ENCODE measurements around the gene DHFR.
A peak's percentile ranks its signal among the peaks of the same experiment; 100 is the strongest.
"Not testable (repeated sequence)": the region's sequence is repeated elsewhere in the genome, so short reads cannot be mapped to it uniquely, and the experiment has no call there.

The DHFR gene

DNA sequence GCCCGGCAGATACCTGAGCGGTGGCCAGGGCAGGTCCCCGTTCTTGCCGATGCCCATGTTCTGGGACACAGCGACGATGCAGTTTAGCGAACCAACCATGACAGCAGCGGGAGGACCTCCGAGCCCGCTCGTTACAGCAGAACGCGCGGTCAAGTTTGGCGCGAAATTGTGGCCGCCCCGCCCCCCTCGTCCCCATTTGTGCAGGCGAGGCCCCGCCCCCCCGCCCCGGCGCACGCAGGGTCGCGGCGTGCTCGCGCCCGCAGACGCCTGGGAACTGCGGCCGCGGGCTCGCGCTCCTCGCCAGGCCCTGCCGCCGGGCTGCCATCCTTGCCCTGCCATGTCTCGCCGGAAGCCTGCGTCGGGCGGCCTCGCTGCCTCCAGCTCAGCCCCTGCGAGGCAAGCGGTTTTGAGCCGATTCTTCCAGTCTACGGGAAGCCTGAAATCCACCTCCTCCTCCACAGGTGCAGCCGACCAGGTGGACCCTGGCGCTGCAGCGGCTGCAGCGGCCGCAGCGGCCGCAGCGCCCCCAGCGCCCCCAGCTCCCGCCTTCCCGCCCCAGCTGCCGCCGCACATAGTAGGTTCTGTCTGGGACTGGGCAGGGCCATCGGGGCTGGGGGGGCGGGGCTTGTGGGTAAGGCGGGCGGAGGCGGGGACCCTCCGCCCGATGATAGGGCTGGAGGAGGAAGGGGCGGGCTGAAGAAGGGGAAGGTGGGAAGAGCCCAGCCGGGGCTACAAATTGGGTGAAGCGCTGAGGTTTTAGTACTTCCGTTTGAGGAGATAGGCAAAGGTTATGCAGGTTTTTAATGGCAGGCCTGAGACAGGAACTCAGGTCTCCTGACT, at the start of gene DHFR, which contains the start of gene MSH3:
Gene DHFR, minus strand, starts transcription at position 593 of the 840 bp plus-strand sequence. Its CDS starts 494 bp downstream, at position 99.
Gene MSH3, plus strand, starts transcription at position 262 of the 840 bp plus-strand sequence. Its CDS starts 76 bp downstream, at position 338.
- DNase-seq (ENCODE audit: low read depth) = peak; percentile 81

DNA sequence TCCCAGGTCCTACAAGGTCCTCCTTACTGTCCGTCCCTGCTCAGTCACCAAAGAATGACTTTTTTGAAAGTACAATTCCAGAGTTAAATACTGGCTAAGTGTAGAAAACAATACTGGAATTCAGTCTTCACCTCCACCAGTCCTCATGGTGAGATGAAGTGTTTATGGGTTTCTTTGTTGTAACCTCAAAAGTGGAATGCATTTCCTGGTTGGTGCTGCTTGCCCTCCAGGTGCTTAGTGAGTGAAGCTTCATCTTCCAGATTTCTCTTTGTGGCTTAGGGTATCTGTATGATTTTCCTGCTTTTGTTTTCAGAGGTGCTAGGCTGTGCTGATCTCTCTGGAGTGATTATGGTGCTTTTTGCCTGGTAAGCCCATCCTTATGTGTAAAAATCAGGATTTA, 49.4 kb upstream of the DHFR start:
- no peak for DNase-seq (ENCODE audit: low read depth)

DNA sequence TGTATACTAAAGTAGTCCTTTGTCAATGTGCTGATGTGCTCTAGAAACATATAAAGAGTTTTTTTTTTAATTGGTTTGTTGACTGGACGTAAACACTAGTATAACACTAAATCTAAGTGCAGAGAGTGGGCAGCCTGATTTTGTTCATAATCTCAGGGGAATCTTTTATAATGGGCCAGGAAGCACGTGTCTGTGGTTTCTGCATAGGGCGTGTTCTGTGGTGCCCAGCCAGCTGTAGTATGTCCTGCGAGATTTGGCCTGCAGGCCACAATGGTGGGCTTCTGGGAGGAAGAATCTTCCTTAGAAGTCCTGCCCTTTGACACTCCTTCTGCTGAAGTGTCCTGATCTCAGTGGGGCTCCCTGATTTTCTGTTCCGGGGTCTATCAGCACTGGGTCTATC, 49.0 kb upstream of the DHFR start:
- DNase-seq (ENCODE audit: low read depth) = no peak

DNA sequence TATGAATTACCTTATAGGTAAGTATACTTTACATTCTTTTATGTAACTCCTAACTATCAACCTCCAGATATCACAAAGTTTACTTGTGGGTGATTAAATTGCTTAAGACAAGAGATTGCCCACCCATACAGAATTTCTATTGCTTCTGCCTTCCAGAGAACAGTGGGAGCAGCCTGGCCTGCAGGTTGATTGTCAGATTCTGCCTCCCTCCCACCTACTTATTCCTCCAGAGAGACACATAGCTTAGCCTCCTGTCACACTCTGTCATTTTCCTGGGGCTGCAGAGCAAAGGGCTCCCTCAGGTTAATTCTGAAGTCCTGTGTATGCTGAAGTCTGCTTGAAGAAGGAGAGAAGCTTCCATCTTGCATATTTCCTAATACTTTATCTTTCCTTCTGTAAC, 48.5 kb upstream of the DHFR start:
- no peak for DNase-seq (ENCODE audit: low read depth)

DNA sequence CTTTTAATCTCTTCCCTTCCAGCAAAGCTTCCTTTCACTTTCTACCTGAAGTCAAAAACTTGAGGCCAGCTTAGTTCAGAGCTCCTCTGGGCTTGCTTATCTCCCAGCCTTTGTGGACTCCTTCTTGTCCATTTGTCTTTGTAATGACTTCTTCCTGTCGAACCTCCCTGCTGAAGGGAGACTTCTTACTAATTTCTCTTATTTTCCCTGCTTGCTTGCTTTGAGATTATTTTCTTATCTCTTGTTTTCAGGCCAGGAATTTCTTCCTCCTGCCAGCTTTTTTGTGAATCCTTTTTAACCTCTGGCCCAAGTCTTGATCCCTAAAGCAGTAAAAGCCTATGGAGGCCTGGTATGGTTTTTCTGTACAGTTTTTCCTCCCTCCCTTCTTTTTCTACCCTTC, 46.8 kb upstream of the DHFR start:
- DNase-seq (ENCODE audit: low read depth) = no peak

DNA sequence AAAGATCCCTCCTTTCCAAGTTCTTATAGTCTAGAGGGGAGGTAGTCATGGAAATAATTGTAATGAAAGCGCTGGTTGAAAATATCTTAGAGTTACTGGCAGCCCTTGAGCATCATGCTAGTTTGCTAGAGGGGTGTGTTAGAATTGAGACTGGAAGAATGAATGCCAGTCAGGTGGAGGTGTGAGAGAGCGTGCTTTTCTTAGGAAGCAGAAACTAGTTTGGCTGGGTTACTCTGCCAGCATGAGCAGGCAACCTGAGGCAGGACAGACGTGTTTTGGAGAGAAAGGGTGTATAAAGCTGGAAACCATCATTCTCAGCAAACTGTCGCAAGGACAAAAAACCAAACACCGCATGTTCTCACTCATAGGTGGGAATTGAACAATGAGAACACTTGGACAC, 43.6 kb upstream of the DHFR start:
- no peak for DNase-seq (ENCODE audit: low read depth)

DNA sequence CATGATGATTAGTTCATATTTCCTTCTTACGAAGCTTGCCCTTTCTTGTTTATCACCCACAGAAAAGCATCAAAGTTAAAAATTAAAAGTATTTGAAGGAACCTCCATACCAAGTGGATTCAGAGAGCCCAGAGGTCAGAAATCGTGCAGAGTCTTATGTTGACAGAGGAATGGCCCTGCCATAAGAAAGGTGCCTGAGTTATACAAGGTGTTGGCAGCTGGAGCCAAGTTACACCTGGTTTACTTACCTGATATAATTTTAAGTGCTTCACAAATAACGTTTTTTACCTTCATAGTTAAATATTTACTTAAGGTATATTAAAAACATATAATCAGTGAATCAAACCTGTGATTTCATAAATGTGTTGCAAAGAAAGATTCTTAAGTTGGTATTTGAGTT, 42.3 kb upstream of the DHFR start:
- no peak for DNase-seq (ENCODE audit: low read depth)

DNA sequence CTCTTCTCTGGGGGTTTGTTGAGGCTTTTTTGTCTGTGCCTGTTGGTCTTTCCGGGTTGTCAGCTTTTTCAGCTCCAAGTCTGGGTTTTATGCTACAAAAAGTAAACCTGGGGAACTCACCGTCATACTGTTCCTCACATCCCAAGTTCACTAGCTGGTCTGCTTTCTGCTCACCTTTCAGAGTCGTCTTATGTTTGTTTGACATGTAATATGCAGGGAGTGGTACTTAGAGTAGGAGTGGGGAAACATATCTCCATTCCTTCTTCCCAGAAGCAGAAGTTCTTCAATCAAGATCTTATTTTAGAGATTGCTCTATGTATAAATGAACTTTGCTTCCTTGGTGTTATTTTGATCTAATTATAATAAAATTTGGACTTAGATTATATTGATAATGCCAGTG, 41.7 kb upstream of the DHFR start:
- no peak for DNase-seq (ENCODE audit: low read depth)

DNA sequence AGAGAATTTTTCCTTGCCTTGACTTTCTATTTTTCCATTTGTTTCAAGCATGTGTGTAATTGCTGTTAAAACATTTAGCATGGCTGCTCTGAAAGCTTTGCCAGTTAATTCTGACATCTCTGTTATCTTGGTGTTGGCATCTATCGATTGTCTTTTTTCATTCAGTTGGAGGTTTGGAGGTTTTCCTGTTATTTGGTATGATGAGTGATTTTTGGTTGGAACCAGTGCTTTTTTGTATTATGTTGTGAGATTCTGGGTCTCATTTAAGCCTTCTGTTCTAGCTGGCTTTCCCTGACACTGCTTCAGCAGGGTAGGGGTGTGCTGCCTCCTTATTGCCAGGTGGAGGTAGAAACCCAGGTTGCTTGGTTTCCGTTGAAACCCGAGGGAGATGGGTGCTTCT, 40.9 kb upstream of the DHFR start:
- DNase-seq (ENCODE audit: low read depth) = no peak

DNA sequence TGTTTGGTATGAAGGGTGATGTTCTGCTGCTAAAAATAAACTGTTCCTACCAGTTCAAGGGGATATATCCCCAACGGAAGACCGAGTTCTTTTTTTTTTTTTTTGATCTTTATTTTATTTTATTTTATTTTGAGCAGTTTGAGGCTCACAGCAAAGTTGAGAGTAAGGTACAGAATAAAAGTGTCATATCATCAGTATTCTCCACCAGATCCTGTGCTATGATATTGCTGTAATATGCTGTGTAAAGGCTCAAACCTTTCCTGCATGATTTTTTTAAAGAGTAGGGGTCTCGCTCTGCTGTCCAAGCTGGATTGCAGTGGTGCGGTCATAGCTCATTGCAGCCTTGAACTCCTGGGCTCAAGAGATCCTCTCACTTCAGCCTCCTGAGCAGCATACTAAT, 34.8 kb upstream of the DHFR start:
- DNase-seq (ENCODE audit: low read depth) = no peak

DNA sequence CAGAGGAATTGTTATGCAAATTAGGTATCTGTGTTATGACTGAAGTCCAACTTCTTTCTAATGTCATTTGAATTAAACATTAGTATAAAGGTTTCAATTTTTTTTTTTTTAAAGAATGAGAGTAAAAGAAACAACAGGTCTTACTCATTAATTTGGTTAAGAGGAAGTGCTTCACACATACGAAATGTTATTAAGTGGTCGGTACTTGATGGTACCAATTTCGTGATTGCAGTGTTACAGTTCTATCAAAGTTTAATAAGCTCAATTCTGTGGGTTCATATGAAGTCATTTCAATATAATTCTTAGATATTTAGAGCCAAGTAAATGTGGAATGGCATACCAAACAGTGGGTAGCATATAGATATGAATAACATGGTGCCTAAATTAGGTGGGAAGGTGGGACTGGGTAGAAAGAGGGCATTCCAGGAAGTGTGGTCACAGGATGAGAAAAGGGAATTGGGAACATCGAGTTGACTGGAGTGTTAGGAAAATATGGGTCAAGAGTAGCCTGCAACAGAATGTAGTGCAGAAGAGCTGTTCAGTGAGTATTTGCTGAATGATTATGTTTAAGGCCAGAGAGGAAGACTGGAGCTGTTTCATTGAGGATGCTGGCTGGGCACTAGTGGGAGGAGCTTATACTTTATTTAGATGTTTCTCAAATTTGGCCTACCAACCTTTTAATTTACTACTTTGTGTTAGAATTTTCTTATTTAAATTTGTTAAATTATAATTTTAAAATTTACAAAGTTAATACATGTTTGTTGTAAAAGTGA, 34.1 kb upstream of the DHFR start:
- no peak for DNase-seq (ENCODE audit: low read depth)

DNA sequence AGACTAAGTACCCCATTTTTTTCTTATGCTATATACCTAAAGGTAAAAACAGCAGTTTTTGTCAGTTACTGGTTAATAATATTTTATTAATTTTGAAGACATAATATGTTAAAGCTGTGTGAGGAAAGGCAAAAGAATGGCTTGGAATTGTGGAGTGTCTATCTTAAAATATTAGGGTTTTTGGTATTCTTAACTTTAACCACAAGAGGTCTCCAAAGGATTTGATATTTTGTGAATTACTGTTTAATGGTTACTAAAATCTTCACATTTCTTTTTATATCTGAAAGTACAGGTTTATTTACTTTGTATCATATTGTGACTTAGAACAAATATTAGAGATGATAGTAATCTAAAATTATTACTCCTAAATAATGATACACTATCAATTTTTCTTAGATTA, 32.0 kb upstream of the DHFR start:
- DNase-seq (ENCODE audit: low read depth) = no peak

DNA sequence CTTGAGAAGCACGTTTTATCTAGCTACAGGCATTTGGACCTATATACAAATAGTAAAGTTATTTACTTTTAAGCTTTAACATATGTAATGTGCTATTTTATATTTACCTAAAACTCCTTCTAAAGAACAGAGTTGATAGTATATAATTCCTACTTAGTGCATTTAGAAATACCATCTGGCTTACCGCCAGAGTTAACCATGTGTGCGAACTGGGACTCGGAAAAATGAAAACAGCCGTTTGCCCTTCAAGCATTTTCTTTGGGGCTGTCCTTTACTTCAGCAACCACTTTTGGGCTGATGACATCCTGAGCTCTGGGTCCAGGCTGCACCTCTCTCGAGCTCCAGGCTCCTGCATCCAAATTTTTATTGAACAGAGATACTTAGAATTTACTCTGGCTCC, 21.9 kb upstream of the DHFR start:
- DNase-seq (ENCODE audit: low read depth) = no peak

DNA sequence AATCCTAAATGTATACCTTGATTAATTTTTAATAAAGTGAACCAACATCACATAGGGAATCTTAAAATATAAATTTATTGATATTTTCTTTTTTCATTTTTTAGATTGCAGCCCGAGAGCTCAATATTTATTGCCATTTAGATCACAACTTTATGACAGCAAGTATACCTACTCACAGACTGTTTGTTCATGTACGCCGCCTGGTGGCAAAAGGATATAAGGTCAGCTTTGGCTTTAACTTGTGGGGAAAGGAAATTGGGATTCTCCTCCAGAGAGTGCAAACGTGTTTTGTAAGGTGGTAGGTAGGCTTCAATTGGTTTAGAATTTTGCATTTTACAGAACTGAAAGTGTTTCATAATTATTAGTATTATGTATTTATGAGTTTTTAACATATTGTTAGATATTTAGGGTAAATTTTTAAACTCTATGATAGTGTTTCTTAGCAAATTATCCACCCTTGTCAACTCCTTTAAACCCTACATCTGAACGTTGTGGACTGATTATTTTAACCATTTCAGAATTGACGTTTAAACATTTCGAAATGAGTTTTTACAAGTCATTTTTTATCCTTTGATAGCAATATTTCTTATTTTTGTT, 17.5 kb upstream of the DHFR start:
- peak; percentile 41 for DNase-seq (ENCODE audit: low read depth)

DNA sequence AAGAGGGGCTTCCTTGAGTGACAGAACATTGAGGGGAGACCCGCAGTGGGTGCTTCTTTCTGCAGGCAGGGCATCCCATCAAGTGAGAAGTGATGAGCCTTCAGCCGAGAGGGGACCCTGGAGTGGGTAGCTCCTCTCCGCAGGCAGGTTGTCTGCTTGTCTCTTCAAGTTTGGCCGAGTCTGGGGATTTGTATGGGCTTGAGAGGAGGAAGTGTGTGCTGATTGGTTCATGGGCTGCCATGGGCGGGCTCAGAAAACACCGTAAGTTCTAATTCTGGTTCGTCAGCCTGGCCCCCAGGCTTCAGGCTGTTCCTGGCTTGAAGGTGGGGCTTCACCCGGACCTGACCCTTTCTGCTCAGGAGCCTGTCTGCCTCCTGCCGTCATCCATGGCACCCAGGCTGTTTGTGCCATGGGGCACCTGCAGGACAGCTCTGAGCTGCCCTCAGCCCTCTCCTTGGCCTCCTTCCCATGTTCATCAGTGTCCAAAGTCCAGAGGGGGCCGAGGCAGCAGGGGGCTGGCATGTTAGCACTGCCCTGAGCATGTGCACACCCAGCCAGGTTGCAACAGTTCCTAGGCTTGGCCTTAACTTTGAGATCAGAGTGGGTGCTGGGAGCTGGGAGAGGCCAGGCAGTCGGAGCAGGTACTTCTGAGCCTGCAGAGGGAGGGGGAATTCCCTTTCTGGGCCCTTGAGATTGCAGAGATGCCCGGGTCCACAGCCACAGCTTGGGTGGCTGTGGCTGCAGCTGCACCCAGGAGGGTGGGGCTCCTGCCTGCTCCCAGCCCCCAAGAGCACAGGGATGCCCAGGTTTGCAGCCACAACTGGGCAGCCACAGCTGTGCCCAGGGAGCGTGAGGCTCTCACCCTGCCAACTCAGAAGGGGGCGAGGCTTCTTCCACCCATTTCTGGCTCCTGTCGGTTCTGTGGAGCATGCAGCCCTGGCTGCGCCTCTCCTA, 13.5 kb upstream of the DHFR start:
- no peak for DNase-seq (ENCODE audit: low read depth)

DNA sequence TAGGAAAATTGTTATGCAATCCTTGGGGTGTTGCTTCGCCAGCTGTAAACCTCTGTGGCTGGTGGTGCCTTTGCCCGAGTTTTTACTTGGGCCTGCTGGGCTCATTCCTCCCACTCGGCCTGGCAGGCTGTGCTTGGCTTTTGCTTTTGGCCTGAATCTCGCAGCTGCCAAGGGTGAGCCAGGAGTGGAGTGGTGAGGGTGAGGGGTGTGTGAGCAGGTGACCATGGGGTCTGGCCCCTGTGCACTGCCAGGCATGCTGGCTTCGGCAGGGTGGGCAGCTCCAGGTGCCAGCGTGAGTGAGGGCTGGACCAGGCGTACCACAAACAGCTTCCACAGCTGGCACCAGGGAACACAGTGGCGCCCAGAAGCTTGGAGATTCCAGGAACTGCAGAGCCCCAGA, 12.6 kb upstream of the DHFR start:
- DNase-seq (ENCODE audit: low read depth) = no peak

DNA sequence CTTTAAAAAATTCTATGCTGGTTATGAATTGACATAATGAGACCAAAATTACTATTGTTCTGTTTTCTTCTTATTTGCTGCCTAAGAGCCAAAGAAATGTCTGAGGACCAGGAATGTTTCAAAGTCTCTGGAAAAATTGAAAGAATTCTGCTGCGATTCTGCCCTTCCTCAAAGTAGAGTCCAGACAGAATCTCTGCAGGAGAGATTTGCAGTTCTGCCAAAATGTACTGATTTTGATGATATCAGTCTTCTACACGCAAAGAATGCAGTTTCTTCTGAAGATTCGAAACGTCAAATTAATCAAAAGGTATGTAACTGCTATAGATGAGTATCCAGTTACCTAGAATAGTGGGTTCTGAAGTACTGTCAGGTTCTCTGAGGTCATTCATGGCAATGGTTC, 10.3 kb upstream of the DHFR start:
- no peak for DNase-seq (ENCODE audit: low read depth)

DNA sequence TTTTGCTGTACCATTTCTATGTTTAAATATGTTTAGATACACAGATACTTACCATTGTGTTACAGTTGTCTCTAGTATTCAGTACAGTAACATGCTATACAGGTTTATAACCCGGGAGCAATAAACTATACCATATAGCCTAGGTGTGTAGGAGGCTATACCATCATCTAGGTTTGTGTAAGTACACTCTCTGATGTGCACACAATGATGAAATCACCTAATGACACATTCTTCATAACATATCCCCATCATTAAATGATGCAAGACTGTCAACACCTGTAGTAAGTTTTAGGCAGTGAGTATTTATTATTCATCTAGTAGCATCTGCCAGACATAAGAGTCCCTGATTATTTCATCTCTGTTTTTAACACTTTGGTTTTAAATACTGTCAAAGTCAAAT, 7.3 kb upstream of the DHFR start:
- no peak for DNase-seq (ENCODE audit: low read depth)

DNA sequence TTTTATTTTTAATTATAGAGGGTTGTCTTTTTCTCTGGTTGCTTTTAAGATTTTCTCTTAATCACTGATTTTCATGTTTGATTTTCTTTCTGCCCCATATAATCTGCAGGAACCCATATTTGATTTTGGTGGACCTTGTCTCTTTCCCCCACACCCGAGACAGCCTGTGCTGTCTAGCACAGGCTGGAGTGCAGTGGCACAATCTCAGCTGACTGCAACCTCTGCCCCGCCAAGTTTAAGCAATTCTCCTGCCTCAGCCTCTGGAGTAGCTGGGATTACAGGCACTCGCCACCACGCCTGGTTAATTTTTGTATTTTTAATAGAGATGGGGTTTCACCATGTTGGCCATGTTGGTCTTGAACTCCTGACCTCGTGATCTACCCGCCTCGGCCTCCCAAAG, 5.9 kb upstream of the DHFR start:
- not testable (repeated sequence) for DNase-seq (ENCODE audit: low read depth)

DNA sequence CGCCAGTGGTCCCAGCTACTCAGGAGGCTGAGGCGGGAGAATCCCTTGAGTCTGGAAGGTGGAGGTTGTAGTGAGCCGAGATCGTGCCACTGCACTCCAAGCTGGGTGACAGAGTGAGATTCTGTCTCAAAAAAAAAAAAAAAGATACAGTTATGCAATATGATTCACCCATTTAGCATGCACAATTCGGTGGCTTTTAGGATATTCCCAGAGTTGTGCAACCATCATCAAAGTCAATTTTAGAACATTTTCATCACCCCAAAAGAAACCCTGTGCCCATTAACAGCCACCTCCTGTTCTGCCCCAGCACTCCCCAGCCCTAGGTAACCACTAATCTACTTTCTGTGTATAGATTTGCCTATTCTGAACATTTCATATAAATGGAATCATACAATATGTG, 4.3 kb upstream of the DHFR start:
- no peak for DNase-seq (ENCODE audit: low read depth)

DNA sequence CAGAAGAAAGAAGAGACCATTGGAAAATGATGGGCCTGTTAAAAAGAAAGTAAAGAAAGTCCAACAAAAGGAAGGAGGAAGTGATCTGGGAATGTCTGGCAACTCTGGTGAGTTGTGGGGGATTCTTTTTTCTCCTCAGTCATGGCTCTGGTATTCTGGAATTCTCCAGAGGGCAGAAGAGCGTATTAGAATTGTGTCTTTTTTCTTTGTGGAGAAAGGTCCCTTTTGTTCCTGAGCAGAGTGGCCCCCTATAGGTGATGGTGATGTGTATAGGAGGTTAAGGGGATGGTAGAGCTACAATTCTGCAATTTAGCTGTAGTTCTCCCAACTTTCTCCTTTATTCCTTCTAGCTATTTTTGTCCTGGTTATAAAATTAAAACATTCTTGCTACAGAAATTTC, 1.6 kb upstream of the DHFR start:
- DNase-seq (ENCODE audit: low read depth) = no peak

DNA sequence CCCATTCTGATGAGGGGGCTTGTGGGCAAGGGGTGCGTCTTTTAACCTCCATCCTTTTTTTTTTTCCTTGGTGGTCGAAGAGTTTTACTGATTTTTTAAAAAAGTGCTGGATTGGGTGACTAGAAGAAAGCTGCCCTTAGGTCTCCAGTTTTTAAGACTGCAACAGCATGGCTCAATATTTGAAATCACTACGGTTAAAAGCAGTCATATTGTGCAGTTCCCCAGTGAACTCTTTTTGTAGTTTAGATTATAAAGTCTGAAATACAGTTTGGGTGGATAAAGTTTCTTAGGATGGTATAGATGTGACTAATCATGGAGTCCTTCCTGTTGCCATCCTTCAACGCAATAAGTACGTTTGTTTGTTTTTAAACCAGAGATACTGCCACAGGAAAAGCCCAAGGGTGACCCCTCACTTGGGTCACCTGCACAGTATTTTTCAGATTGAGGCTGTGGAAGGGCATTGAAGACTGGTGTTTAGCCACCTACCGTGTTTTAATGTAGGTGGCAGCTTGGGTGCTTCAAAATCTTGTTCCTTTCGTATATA, 520 bp upstream of the DHFR start:
- no peak for DNase-seq (ENCODE audit: low read depth)
